HG03565 (cell line): ENCODE measurements around the gene SELENOF.
"Not testable (repeated sequence)": the region's sequence is repeated elsewhere in the genome, so short reads cannot be mapped to it uniquely, and the experiment has no call there.

Source experiments
- ATAC-seq: cut with Tn5 transposase; IDR thresholded peaks from one replicate; pipeline ENCODE4 v1.9.1; 2021; ENCODE audit warnings: mild to moderate bottlenecking, moderate library complexity; ENCODE audit not compliant: unreplicated experiment

The SELENOF gene

DNA sequence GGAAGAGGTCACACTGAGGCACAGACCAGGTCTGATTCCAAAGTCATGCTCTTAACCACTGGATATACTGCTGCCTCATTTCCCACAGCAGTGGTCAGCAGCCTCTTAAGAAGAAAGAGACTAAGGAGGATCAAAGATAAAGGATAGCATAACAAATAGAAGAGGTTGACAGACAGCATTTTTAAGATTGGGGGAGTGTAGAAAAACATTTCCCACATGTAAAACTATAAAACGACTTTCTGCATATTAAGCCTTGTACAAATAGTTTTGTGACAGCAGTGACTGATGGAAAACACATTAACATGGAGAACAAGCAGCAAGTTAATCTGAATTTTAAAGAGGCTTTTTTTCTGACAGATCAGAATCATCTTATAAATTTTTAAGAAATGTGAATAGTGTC is 92.0 kb downstream of the SELENOF start:
- no peak for ATAC-seq

DNA sequence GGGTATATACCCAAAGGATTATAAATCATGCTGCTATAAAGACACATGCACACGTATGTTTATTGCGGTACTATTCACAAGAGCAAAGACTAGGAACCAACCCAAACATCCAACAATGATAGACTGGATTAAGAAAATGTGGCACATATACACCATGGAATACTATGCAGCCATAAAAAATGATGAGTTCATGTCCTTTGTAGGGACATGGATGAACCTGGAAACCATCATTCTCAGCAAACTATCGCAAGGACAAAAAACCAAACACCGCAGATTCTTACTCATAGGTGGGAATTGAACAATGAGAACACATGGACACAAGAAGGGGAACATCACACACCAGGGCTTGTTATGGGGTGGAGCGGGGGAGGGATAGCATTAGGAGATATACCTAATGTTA is 94.0 kb downstream of the SELENOF start:
- not testable (repeated sequence) for ATAC-seq

DNA sequence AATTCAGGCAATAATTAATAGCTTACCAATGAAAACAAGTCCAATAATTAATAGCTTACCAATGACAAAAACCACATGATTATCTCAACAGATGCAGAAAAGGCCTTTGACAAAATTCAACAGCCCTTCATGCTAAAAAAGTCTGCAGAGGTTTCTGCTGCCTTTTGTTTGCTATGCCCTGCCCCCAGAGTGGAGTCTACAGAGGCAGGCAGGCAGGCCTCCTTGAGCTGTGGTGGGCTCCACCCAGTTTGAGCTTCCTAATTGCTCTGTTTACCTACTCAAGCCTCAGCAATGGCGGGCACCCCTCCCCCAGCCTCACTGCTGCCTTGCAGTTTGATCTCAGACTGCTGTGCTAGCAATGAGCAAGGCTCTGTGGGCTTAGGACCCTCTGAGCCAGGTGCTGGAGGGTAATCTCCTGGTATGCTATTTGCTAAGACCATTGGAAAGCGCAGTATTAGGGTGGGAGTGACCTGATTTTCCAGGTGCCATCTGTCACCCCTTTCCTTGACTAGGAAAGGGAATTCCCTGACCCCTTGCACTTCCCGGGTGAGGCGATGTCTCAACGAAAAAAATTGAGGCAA is 96.6 kb downstream of the SELENOF start:
- ATAC-seq, result not testable (repeated sequence)

DNA sequence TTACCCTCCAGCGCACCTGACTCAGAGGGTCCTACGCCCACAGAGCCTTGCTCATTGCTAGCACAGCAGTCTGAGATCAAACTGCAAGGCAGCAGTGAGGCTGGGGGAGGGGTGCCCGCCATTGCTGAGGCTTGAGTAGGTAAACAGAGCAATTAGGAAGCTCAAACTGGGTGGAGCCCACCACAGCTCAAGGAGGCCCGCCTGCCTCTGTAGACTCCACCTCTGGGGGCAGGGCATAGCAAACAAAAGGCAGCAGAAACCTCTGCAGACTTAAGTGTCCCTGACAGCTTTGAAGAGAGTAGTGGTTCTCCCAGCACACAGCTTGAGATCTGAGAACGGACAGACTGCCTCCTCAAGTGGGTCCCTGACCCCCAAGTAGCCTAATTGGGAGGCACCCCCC is 99.8 kb downstream of the SELENOF start:
- ATAC-seq, result not testable (repeated sequence)
